ENCODE data around the gene KDM1B.

KDM1B gene

DNA sequence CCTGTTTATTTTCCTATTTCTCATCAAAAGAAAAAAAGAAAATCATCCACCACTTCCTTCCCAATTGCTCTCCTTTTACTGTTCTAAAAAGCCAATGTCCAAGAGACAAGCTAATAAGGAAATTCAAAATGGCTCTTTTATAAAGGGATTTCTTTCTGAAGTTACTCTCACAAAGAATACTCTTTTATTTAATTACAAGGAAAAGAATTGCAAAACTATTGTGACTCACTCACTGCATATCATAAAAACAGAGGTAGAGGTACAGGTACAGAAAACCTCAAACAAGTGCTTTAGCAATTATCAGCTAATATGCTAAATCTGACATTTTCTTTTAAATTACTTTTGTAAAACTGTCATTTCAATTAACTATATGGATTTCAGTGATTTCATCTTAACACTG, 91.0 kb downstream of the KDM1B start:
- no peak overlapping the region for H3K4me3 ChIP-seq (ENCODE audit: low read depth, low read length)
- no peaks in the 10 kb centered on the region for H3K27me3 ChIP-seq (ENCODE audit: insufficient read depth, low read depth, severe bottlenecking)
- H3K27ac ChIP-seq, result no peak overlapping the region
- H3K9me3 ChIP-seq (ENCODE audit: severe bottlenecking), result no peaks in the 10 kb centered on the region
- DNase-seq, result no peak
- TF ChIP-seq, protein P1, sequence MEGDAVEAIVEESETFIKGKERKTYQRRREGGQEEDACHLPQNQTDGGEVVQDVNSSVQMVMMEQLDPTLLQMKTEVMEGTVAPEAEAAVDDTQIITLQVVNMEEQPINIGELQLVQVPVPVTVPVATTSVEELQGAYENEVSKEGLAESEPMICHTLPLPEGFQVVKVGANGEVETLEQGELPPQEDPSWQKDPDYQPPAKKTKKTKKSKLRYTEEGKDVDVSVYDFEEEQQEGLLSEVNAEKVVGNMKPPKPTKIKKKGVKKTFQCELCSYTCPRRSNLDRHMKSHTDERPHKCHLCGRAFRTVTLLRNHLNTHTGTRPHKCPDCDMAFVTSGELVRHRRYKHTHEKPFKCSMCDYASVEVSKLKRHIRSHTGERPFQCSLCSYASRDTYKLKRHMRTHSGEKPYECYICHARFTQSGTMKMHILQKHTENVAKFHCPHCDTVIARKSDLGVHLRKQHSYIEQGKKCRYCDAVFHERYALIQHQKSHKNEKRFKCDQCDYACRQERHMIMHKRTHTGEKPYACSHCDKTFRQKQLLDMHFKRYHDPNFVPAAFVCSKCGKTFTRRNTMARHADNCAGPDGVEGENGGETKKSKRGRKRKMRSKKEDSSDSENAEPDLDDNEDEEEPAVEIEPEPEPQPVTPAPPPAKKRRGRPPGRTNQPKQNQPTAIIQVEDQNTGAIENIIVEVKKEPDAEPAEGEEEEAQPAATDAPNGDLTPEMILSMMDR (IDR thresholded peaks at IDR 0.05; ENCODE audit: low read depth, low read length), result no peak
- peaks cover 99% of the 10 kb centered on the region for H3K36me3 ChIP-seq

DNA sequence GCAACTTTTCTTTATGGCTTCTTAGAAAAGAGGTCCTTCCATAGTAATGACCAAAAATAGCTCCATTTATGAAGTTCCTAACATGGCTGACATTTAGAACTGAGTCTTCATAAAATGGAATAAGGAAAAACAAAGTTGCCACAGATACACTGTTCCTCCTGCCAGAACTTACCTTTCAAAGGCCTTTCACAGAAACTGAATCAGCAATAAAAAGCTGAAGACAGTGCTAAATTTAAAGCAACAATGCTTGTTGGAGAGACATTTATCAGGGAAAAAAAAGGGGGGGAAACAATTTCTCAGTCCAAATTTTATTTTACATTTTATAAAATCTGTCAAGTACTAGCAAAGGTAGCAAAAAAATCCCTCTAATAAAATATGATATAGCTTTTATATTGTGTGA, 91.8 kb downstream of the KDM1B start:
- no peak for DNase-seq
- Histone ChIP-seq H3K27me3 (ENCODE audit: insufficient read depth, low read depth, severe bottlenecking) (no peaks in the 10 kb centered on the region), H3K9me3 (ENCODE audit: severe bottlenecking) (no peaks in the 10 kb centered on the region), H3K27ac (no peak overlapping the region), H3K4me3 (ENCODE audit: low read depth, low read length) (no peak overlapping the region), H3K36me3 (peaks cover 99% of the 10 kb centered on the region)
- TF ChIP-seq, protein P1 (IDR thresholded peaks at IDR 0.05; ENCODE audit: low read depth, low read length), result no peak

DNA sequence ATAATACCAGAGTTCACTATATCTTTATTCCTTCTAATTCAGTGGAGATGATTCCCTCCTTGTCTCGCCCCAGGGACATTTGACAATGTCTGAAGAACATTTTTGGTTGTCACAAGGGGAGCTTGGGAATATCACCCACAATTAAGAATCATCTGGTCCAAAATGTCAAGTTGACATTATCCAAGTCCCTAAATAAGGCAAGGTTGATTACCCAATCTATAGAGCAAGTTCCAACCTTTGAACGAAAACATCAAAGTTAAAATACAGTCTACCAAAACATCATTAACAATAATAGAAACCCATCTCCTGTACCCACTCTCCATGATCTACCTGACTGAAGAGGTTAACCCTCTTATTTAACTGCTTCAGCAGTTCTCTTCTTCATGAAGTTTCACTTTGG, 93.5 kb downstream of the KDM1B start:
- H3K36me3 ChIP-seq, result peaks cover 97% of the 10 kb centered on the region
- H3K27me3 ChIP-seq (ENCODE audit: insufficient read depth, low read depth, severe bottlenecking), result no peaks in the 10 kb centered on the region
- no peak overlapping the region for H3K4me3 ChIP-seq (ENCODE audit: low read depth, low read length)
- H3K27ac ChIP-seq, result no peak overlapping the region
- TF ChIP-seq, protein P1 (IDR thresholded peaks at IDR 0.05; ENCODE audit: low read depth, low read length), result no peak
- no peak for DNase-seq
- no peaks in the 10 kb centered on the region for H3K9me3 ChIP-seq (ENCODE audit: severe bottlenecking)

DNA sequence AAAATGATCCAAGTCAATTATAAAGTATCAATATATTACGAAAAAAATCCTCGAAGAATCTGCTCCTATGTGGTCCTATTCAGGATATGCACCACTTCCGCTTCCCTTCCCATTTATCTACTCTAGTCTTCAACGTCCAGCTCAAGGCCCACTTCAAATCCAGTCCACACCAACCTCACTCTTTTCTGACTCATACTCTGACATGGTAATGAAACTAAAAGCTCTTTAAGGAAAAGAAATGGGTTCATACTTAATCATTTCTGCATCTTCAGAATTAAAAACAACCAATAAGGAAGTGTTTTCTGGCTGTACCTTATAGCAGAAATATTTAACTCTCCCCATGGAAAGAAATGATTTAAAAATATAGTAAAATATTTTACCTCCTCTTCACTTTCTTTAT, 94.0 kb downstream of the KDM1B start:
- peaks cover 97% of the 10 kb centered on the region for H3K36me3 ChIP-seq
- H3K4me3 ChIP-seq (ENCODE audit: low read depth, low read length), result no peak overlapping the region
- TF ChIP-seq, protein P1 (IDR thresholded peaks at IDR 0.05; ENCODE audit: low read depth, low read length), result no peak
- no peaks in the 10 kb centered on the region for H3K27me3 ChIP-seq (ENCODE audit: insufficient read depth, low read depth, severe bottlenecking)
- H3K27ac ChIP-seq, result no peak overlapping the region
- no peak for DNase-seq
- no peaks in the 10 kb centered on the region for H3K9me3 ChIP-seq (ENCODE audit: severe bottlenecking)

DNA sequence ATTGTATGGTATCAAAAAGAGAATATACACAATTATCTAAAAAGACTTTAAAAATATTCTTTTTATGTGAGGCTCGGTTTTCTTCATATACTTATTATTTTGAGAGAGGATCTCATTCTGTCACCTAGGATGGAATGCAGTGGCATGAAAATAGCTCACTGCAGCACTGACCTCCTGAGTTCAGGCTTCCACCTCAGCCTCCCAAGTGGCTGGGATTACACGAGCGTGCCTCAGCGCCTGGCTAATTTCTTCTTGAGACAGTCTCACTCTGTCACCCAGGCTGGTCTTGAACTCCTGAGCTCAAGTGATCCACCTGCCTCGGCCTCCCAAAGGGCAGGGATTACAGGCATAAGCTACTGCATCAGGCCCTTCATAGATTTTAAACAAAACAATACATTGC, 98.4 kb downstream of the KDM1B start:
- TF ChIP-seq, protein P1 (IDR thresholded peaks at IDR 0.05; ENCODE audit: low read depth, low read length), result no peak
- Histone ChIP-seq H3K36me3 (peaks cover 97% of the 10 kb centered on the region), H3K4me3 (ENCODE audit: low read depth, low read length) (no peak overlapping the region), H3K27me3 (ENCODE audit: insufficient read depth, low read depth, severe bottlenecking) (no peaks in the 10 kb centered on the region), H3K9me3 (ENCODE audit: severe bottlenecking) (no peaks in the 10 kb centered on the region), H3K27ac (no peak overlapping the region)
- DNase-seq, result peak; percentile 30

DNA sequence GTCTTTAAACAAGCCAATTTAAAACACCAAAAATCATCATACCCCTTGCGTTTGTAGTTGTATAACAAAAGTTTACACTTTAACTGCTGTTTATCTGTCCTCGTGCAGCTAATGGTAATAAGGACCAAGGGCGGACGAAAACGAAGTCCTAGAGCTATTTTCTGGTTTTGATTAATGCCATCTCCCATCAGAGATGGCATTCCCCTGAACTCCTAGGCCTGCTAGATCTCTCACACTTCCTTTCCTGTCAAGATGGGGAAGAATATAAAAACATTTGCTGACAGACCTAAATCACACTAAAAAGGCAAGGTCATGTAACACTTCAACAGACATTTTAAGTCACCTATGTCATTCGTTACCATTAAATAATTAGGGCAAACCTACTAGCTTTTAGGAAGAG, 99.6 kb downstream of the KDM1B start:
- DNase-seq, result no peak
- Histone ChIP-seq H3K9me3 (ENCODE audit: severe bottlenecking) (no peaks in the 10 kb centered on the region), H3K4me3 (ENCODE audit: low read depth, low read length) (no peak overlapping the region), H3K36me3 (peaks cover 95% of the 10 kb centered on the region), H3K27ac (no peak overlapping the region), H3K27me3 (ENCODE audit: insufficient read depth, low read depth, severe bottlenecking) (no peaks in the 10 kb centered on the region)
- TF ChIP-seq, protein P1 (IDR thresholded peaks at IDR 0.05; ENCODE audit: low read depth, low read length), result no peak
